Measurements from ENCODE around the gene ZMYM4.

GRCh38 chr1:35448344-35448801, 179.9 kb downstream of the ZMYM4 start:
- TF ChIP-seq EZH2phosphoT487 (IDR thresholded peaks at IDR 0.05; ENCODE audit: borderline replicate concordance, low read length) (no peak), CTCF (IDR thresholded peaks at IDR 0.05; ENCODE audit: low read depth, low read length, poor library complexity, severe bottlenecking) (no peak)
